ENCODE data around the gene FAM89A.

Gene FAM89A

DNA sequence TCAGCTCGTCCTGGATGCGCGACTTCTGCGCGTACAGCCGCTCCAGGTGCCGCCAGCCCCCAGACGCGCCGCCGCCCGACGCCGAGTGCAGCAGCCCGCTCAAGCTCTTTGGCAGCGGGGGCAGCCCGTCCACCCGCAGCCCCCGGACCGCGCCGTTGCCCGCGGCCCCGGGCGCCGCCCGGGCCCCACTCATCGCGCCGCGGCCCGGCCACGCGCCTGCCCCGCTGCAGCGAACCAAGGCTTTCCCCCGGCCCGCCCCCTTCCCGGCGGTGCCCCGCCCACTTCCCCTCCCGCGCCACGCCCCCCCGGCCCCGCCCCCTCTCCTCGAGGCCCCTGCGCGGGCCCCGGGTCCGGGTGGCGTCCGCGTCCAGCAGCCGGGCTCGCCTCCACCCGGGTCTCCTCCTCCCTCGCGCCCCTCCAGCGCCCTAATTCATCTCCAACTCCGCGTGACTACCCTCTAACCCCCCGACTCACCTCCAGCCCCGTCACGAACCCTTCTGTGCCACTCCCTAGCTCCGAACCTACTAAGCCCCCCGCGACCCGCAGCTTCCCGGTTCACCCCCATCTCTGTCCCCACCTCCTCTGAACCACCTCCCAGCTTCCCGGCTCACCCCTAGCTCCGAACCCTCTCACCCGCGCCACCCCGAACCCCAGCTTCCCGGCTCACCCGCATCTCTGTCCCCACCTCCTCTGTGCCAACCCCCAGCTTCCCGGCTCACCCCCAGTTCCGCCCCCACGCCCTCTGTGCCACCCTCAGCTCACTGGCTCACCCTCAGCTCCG is at the start of gene FAM89A:
Gene FAM89A (minus strand): TSS at position 236 of the 781 bp plus-strand sequence. CDS start 43 bp downstream, at position 193.
- no peak for DNase-seq

DNA sequence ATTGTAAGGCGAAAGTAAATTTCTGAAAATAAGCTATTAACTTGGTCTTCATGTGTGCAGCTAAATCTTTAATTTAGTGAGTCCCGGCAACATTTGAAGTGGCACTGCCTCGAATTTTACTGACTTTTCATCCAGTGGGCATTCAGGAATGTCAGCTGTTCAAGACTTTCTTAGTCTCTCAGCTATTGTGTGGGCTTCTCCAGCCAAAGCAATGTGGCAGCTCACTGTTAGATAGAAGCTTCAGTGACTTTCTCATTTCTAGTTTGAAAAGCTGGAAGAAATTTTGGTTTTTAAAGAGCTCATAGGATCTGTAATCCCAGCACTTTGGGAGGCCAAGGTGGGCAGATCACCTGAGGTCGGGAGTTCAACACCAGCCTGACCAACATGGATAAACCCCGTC is 44.3 kb upstream of the FAM89A start:
- DNase-seq, result no peak

DNA sequence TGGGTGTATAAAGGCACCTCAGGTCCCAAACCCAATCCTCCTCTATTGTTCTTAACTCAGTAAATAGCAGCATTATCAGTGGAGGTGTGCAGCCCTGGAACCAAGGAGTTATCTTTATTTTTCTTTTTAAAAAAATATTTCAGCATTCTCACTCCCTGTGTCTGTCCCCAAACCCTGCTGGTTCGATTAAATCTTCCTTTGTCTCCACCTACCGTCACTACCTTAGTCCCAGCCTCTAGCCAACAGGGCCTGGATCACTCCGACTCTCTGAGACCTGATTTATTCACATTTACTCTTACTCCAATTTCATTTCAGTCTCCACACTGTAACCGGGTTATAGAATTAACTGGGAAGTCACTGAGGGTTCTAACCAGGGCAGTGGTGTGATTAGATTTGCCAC is 39.1 kb upstream of the FAM89A start:
- no peak for DNase-seq

DNA sequence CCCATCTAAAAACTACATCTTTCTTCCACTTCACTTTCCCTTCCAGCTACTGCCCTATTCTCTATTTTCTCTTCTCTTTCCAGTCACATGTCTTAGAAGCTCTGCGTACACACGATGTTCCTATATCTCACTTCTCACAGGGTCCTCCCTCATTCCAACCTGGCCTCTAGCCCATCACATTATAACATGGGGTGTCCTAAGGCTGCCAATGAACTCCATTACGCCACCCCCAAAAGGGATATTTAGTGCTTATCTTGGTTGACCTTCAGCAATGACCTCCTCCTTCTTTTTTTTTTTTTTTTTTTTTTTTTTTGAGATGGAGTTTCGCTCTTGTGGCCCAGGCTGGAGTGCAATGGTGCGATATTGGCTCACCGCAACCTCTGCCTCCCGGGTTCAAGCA is 38.2 kb upstream of the FAM89A start:
- DNase-seq, result no peak

DNA sequence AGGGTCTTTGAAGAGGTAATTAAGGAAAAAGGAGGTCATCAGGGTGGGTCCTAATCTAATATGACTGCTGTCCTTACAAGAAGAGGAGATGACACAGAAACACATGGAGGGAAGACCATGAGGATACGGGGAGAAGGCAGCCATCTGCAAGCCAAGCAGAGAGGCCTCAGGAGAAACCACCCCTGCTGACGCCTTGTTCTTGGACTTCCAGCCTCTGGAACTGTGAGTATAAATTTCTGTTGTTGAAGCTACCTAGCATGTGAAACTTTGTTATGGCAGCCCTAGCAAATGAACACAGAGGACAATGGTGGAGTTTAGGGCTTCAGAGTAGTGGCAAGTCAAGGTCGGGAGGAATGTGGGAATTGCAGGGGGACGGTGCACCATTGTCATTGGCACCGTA is 36.7 kb upstream of the FAM89A start:
- no peak for DNase-seq

DNA sequence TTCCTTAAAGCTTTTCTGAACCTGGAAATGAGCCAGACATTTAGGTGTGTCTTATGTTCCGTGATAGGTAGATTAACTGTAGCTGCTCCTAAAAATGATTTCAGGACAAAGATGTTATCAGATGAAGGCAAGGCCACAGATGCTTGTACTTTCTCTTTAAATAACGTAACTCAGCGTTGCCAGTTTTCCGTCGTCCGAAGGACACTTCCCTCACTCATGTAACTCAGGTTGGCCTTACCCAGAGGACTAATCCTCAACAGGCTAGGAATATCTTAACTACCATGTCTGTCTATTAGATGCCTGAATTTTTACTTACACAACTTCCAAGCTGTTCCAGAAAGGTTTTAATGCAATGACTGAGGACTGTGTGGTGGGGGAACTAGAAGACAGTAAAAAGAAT is 35.4 kb upstream of the FAM89A start:
- DNase-seq, result no peak

DNA sequence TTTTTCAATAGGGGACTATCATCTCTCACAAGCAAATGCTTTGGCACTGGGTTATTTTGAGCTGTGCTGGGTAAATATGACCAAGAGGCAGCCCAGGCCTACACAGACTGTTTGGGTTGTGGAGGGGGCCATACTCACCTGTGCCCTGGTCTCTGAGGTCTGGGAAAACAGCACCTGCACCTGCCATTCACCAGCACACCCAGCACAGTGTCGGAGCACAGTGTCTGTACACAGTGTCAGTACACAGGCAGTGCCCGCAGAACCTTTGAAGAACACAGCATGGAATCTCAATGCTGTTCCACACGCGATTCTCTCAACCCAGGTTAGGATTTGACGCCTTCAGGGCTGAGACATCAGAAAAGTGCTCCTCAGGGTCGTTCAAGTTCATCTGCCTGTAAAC is 35.0 kb upstream of the FAM89A start:
- no peak for DNase-seq

DNA sequence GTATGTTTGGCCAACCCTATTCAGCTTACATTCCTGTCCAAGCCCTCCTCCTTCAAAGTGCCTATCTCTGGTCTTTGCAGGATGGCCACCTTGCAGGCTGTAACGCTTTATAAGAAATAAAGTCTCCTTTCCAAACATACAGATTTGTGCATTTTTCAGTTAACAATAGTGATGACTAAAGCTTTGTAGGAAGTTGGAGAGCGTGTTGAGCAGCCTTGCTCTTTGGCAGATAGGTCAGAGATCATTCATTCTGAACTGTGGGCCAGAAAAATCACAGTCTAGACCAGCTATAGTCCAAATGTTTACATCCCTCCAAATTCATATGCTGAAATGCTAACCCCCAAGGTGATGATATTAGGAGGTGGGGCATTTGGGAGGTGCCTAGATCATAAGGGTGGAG is 34.0 kb upstream of the FAM89A start:
- DNase-seq, result no peak

DNA sequence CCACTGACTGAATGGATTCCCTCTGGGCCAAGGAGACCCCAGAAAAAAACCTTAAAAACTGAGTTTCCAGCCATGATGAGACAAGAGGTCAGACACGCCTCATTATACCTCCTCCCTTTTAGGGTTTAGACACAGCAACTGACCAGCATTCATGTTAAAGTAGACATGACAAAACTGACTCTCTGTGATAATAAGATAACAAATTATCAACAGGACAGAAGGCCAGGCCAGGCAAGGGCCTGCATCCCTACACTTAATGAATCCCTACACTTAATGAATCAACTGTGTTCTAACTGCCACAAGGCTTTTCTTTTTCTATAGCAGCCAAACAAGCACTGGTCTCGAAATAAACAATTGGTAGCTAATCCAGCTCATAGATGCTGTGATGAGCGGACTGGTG is 33.3 kb upstream of the FAM89A start:
- no peak for DNase-seq

DNA sequence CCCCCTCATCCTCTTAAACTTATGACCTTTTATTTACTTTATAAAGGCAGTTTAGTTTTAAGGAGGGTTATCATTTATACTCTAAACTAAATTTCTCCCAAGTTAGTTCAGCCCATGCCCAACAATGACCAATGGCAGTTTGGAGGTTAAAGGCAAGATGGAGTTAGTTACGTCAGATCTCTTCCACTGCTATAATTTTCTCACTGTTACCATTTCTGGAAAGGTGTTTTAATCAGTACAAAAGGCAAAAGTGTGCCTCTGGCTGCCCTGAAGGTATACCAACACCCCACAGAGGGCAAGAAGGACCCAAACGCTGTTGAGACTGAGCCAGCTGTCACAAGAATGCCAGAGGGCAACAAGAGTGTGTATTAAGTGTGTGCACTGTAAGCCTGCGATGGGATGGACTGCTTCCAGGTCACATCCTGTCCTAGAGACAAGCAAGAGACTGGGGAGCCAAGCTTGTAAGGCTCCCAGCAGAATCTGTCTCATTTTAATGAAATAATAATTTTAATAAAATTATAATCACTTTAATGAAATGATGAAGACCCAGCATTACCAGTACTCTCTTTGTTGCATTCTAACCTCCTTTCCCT is 32.5 kb upstream of the FAM89A start:
- DNase-seq, result no peak

DNA sequence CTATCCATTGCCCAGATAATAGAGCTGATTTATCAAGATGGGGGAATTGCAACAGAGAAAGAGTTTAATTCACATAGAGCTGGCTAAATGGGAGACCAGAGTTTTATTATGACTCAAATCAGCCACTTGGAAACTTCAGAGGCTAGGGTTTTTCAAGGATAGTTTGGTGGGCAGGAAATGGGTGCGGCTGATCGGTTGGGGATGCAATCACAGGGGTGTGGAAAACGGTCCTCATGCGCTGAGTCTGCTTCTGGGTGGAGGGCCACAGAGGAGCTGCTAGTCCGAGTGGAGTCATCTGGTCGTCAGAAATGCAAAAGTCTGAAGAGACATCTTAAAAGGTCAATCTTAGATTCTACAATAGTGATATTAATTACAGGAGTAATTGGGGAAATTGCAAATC is 32.0 kb upstream of the FAM89A start:
- DNase-seq, result no peak

DNA sequence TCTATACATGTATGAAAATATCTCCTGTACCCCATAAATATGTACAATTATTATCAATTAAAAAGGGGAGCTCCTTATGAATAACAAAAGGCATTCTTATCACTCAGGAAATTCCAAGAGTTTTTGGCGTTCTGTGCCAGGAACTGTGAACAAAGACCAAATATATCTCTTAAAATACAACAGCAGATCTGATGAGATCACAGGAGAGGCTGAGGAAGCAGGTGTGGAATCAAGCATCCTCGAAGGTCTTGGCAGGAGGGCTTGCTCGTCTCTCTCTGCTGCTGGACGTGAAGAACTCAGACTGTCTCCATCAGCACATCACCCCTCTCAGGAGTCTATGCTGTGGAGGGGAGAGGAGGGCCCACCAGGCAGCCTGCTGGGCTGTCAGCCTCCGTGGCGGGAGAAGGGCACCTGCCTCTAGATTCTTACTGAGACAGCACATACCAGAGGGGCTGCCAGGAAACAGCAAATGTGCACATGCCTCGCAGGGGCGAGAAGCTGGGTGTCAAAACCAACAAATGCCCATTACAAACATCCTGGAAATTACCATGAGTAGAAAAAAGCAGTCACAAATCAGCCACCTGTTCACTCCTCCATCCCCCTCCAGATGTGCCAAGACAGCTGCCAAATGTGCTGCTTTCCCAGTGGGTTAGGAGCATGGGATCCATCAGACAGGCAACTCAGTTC is 30.8 kb upstream of the FAM89A start:
- no peak for DNase-seq

DNA sequence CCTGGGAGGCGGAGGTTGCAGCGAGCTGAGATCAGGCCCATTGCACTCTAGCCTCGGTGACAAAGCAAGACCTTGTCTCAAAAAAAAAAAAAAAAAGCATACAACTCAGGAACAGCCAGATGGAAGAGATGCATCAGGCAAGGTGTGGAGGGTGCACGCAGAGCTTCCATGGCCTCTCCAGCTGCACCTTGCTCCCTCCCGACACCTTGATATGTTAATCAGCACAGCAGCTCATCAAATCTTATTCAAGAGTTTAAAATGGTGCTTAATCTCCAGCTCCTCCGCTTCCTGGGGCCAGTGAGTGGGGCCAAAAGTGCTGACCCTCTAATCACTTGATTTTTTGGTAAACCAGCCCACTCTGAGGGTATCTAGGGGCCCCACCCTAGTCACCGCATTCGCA is 29.3 kb upstream of the FAM89A start:
- no peak for DNase-seq

DNA sequence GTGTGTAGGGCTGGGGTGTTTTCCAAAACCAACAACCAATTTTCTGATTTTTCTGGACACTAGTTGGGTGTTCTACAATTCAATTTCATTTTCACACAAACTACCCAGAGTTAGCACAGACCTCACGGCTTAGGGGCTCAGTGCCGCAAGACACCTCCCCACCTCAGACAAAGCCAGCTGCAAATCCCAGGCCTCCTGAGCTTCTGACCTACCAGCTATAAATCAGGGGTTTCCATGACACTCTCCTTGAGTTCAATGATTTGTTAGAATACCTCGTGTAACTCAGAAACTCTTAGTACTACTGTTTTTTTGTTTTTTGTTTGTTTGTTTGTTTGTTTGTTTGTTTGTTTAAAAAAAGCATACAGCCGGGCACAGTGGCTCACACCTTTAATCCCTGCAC is 28.7 kb upstream of the FAM89A start:
- DNase-seq, result no peak

DNA sequence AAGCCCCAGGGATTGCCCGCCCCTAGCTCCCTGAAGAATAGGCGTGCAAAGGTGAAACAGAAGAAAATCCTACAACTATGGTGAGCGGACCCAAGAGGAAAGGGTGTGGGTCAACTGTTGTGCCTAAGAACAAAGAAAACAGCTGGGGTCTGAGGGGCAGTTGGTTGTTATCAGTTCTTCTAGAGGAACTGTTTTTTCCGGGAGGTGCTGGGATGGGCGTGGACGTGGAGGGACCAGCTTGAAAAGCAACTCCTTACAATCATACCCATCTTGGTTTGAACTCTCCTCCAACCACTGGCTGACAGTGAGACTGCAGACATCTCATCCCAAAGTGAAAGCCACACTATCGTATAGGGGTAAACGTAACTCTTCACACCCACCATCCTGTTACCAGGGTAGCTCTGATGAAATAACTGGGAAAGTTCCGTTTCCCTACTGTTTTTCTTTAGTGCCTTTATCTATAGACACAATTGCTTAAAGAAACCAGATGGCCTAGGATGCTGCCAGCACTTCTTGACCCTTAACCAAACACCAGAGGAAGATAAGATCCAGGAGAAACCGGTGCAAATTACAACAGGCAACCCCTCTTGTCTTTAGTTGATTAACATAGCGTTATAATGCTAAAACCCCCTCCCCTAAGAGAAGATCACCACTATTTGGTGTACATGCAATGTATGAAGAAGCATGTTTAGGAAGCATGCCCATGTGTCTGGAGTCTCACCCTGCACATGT is 25.6 kb upstream of the FAM89A start:
- DNase-seq, result no peak

DNA sequence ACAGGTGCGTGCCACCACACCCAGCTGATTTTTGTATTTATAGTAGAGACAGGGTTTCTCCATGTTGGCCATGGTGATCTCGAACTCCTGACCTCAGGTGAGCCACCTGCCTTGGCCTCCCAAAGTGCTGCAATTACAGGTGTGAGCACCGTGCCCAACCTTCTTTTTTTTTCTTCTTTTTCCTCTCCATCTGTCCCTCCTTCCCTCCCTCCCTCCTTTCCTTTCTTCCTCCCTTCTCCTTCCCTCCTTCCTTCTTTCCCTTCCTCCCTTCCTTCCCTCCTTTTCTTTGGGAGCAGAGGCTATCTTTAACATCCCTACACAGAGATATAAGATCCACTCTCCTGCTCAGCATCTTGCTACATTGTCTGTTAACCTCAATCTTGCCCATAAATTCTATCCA is 24.4 kb upstream of the FAM89A start:
- no peak for DNase-seq

DNA sequence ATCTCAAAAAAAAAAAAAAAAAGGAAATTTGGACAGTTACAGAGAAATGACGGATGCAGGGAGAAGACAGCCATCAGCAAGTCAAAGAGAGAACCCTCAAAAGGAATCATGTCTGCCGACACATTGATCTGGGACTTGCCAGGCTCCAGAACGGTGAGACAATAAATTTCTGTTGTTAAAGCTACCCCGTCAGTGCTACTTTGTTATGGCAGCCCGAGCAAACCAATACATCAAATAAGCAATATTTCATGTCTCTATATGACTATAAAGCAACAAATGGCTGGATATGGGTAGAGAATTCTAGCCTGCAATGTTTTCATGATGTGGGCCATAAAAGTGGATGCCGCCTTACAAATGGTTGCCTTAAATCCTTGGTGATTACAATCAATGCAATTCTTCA is 23.3 kb upstream of the FAM89A start:
- no peak for DNase-seq

DNA sequence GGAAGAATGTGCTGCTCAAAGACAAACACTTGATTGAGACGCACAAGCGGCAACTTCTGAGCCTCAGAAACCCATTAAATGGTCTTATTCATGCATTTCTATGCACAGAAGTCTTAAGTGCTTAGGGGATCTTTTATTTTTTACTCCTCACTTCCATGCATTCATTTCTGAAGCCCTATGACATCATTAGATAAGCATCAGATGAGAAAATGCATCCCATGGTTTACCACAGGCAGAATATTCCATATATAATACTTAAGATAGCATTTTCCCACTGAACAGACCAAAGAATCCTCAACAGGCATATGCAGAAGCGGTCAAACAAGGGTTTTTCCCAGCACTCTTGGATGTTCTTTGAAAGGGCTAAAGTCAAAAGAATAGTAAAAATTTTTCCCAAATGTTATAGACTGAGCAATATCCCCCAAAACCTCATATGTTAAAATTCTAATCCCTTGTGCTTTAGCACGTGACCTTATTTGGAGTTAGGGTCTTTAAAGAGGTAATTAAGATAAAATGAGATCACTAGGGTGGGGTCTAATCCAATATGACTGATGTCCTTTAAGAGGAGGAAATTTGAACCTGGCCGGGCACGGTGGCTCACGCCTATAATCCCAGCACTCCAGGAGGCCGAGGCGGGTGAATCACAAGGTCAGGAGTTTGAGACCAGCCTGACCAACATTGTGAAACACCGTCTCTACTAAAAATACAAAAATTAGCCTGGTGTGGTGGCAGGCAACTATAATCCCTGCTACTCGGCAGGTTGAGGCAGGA is 22.6 kb upstream of the FAM89A start:
- no peak for DNase-seq

DNA sequence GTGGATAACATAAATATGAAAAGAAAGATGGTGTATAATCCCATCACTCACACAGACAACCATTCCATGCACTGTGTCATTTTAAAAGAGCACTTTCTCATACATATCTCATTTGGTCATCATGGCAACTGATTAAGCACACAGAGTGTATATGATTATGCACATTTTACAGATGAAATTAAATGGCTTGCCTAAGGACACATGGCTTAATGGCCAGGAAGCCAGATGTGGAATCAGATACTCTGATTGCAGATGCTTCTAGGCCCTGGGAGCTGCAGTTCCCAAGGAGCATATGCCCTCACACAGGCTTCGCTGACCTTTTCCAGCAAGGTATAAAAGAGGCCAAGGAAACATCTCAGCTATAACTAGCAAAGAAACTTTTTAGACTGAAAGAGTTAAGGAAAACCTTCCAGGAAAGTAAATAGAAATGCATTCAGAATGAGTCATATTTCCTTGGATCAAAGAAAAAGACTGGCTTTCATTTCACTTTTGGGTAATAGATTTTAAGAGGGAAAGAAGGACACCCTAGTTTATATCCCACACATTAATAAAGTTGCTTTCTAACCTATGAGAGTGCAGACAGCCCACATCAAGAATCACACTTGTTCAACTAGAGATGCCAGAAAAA is 19.6 kb upstream of the FAM89A start:
- DNase-seq, result no peak

DNA sequence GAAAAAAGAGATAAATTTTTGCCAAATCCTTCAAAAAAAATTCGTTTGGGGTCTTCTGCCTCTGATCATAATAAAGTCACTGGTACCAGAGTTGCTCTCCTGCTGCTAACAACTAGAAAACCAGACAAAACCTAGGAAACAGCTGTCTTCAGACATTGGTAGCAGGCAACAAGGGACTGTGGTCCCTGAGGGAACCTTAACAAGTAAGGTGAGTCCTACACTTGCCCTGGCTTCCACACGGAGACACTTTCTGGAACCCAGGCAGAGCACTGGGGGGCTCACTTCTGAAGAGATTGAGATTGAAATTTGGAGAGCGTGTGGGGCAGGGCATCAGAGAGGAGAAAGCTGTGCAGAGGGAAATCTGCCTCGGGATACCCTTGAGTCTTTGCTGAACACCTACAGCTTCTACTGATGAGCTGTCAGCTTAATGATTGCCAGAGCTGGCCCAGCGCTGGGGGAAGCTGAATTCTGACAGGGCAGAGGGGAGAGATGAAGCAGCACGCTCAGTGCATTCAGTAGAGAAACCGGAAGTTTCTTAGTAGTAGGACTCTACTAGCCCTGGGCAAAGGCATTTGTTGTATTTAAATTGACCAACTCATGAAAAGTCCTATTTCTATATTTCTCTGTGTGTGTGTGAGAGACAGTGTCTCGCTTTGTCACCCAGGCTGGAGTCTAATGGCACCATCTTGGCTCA is 18.5 kb upstream of the FAM89A start:
- no peak for DNase-seq

DNA sequence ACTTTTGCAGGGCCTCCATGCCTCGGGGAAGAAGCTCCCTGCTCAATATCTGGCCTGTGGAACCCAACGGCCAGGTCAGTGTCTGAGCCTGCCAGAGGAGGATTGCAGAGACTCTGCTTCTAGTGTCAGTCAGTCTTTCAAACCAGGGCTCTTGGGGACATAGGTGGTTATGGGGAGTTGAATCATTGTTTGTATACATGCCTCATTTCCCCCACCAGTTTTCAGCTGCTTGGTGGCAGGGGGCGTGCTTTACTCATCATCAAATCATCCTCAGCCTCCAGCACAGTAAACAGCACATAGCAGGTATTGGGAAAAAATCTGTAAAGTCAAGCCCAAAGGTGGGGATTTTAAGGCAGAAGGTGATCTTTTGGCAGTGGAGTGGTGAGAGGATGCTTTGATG is 17.4 kb upstream of the FAM89A start:
- DNase-seq, result no peak

DNA sequence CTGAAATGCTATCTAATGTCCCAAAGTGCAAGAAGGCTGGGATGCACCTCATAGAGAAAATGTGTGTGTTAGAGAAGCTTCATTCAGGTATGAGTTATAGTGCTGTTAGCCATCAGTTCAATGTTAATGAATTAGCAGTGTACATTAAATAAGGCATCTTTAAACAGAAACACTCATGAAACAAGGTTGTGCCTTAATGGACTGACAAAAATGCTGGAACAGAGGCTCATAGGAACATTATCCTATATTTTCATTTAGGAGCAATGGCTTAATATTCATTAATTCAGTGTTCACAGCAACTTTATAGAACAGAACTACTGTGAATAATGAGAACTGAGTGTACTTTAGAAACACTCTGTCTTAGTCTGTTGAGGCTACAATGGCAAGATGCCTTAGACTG is 15.2 kb upstream of the FAM89A start:
- DNase-seq, result no peak
